ENCODE measurements around the gene ZBTB22. TPM values are rescaled to one million over a fixed set of nuclear protein-coding genes. Genes with fewer than 3 reads are reported as not detected.

Gene ZBTB22
- total RNA-seq, 1 donor from 2014 or later = 5.7 TPM

GRCh38 chr6:33321227-33321626 lies 3.7 kb upstream of the ZBTB22 start:
- Mint-ChIP-seq H3K4me3 (peak overlapping the region; percentile 85), H3K36me3 (peaks cover 19% of the 10 kb centered on the region), H3K9me3 (no peaks in the 10 kb centered on the region), H3K4me1 (peaks cover 61% of the 10 kb centered on the region), H3K27me3 (ENCODE audit: insufficient read depth, low read depth) (peaks cover 6% of the 10 kb centered on the region), H3K27ac (no peak overlapping the region)
- H3K4me1 ChIP-seq = peaks cover 17% of the 10 kb centered on the region
- H3F3A ChIP-seq (ENCODE audit: low read depth) = peaks cover 50% of the 10 kb centered on the region
- H3K9ac ChIP-seq = no peak overlapping the region
- no peaks in the 10 kb centered on the region for H3K27me3 ChIP-seq
- H4K20me1 ChIP-seq (ENCODE audit: low read depth) = peaks cover 10% of the 10 kb centered on the region
- H3K36me3 ChIP-seq = no peaks in the 10 kb centered on the region
- peaks cover 41% of the 10 kb centered on the region for H3K79me2 ChIP-seq (ENCODE audit: low read depth)
- H3K27ac ChIP-seq = no peak overlapping the region
- no peaks in the 10 kb centered on the region for H3K9me3 ChIP-seq (ENCODE audit: low read depth)
- peak overlapping the region; percentile 77 for H3K4me2 ChIP-seq
- TF ChIP-seq CTCF (IDR thresholded peaks at IDR 0.05) = no peak
- no peak for TF ChIP-seq EZH2 (IDR thresholded peaks at IDR 0.05)
- no peak for TF ChIP-seq EZH2phosphoT487 (IDR thresholded peaks at IDR 0.05)
- no peak for DNase-seq (ENCODE audit: low spot score)
- no peak overlapping the region for H2AFZ ChIP-seq (replicated peaks)
- peak overlapping the region; percentile 77 for H3K4me3 ChIP-seq

- no peaks in the 10 kb centered on the region for H3K9me3 ChIP-seq (ENCODE audit: low read depth)
- Mint-ChIP-seq H3K27me3 (ENCODE audit: insufficient read depth, low read depth) (peaks cover 6% of the 10 kb centered on the region), H3K4me3 (peak overlapping the region; percentile 85), H3K36me3 (peaks cover 22% of the 10 kb centered on the region), H3K4me1 (peaks cover 61% of the 10 kb centered on the region), H3K27ac (peak overlapping the region; percentile 50), H3K9me3 (no peaks in the 10 kb centered on the region)
- H3K36me3 ChIP-seq = no peaks in the 10 kb centered on the region
- H4K20me1 ChIP-seq (ENCODE audit: low read depth) = peaks cover 14% of the 10 kb centered on the region
- no peak for DNase-seq (ENCODE audit: low spot score)
- H3K79me2 ChIP-seq (ENCODE audit: low read depth) = peaks cover 41% of the 10 kb centered on the region
- no peak for TF ChIP-seq CTCF (IDR thresholded peaks at IDR 0.05)
- no peak for TF ChIP-seq EZH2 (IDR thresholded peaks at IDR 0.05)
- no peak for TF ChIP-seq EZH2phosphoT487 (IDR thresholded peaks at IDR 0.05)
- no peak overlapping the region for H3K27ac ChIP-seq
- H3K4me1 ChIP-seq = peaks cover 17% of the 10 kb centered on the region
- peaks cover 51% of the 10 kb centered on the region for H3F3A ChIP-seq (ENCODE audit: low read depth)
- no peak overlapping the region for H3K4me3 ChIP-seq
- H3K9ac ChIP-seq = no peak overlapping the region
- peak overlapping the region; percentile 77 for H3K4me2 ChIP-seq
- H3K27me3 ChIP-seq = no peaks in the 10 kb centered on the region
- H2AFZ ChIP-seq (replicated peaks) = no peak overlapping the region
Observed at GRCh38 chr6:33320315-33321181, 3.0 kb upstream of the ZBTB22 start.

- no peak for DNase-seq (ENCODE audit: low spot score)
- H3K27ac Mint-ChIP-seq = no peak overlapping the region
- no peaks in the 10 kb centered on the region for H3K36me3 ChIP-seq
- no peak overlapping the region for H3K27ac ChIP-seq
- H3K27me3 Mint-ChIP-seq (ENCODE audit: insufficient read depth, low read depth) = peaks cover 6% of the 10 kb centered on the region
- TF ChIP-seq CTCF (IDR thresholded peaks at IDR 0.05) (no peak), EZH2 (IDR thresholded peaks at IDR 0.05) (no peak), EZH2phosphoT487 (IDR thresholded peaks at IDR 0.05) (no peak)
- no peak overlapping the region for H3K4me2 ChIP-seq
- peak overlapping the region; percentile 98 for H3K4me3 Mint-ChIP-seq
- H3K4me1 Mint-ChIP-seq = peaks cover 62% of the 10 kb centered on the region
- H3K36me3 Mint-ChIP-seq = peaks cover 24% of the 10 kb centered on the region
- peaks cover 41% of the 10 kb centered on the region for H3K79me2 ChIP-seq (ENCODE audit: low read depth)
- peaks cover 57% of the 10 kb centered on the region for H3F3A ChIP-seq (ENCODE audit: low read depth)
- H3K4me3 ChIP-seq = no peak overlapping the region
- no peak overlapping the region for H3K9ac ChIP-seq
- no peak overlapping the region for H2AFZ ChIP-seq (replicated peaks)
- H3K9me3 ChIP-seq (ENCODE audit: low read depth) = no peaks in the 10 kb centered on the region
- H3K9me3 Mint-ChIP-seq = no peaks in the 10 kb centered on the region
- H4K20me1 ChIP-seq (ENCODE audit: low read depth) = peaks cover 20% of the 10 kb centered on the region
- peaks cover 19% of the 10 kb centered on the region for H3K4me1 ChIP-seq
- no peaks in the 10 kb centered on the region for H3K27me3 ChIP-seq
Observed at GRCh38 chr6:33319939-33320314, 2.4 kb upstream of the ZBTB22 start.

Data from neural progenitor cell (in vitro differentiated cells).